ENCODE results near the gene PTRHD1.

Gene PTRHD1

GRCh38 chr2:24826773-24827145 lies 33.6 kb upstream of the PTRHD1 start:
- in situ Hi-C loops (cut with HindIII; ENCODE audit: low pct_ligation_motif_present, low sequenced_read_pairs) = no loop called here
- no peak overlapping the region for H3K27ac ChIP-seq
- H3K36me3 ChIP-seq (replicated peaks) = no peaks in the 10 kb centered on the region

GRCh38 chr2:24825883-24826772 lies 32.9 kb upstream of the PTRHD1 start:
- H3K36me3 ChIP-seq (replicated peaks) = no peaks in the 10 kb centered on the region

More at GRCh38 chr2:24826773-24827145, 33.6 kb upstream of the PTRHD1 start:
- no peak overlapping the region for H3K4me3 ChIP-seq (ENCODE audit: low read depth, low read length)
- TF ChIP-seq CTCF (IDR thresholded peaks at IDR 0.05; ENCODE audit: low read depth, low read length, missing control alignments) = no peak
- DNase-seq = no peak
- no peaks in the 10 kb centered on the region for H3K27me3 ChIP-seq (replicated peaks)

GRCh38 chr2:24824966-24825882 lies 32.0 kb upstream of the PTRHD1 start:
- H3K36me3 ChIP-seq (replicated peaks) = no peaks in the 10 kb centered on the region
- H3K27me3 ChIP-seq (replicated peaks) = no peaks in the 10 kb centered on the region
- H3K4me3 ChIP-seq (ENCODE audit: low read depth, low read length) = no peak overlapping the region
- in situ Hi-C loops (cut with HindIII; ENCODE audit: low pct_ligation_motif_present, low sequenced_read_pairs) = no loop called here
- no peak for DNase-seq
- TF ChIP-seq CTCF (IDR thresholded peaks at IDR 0.05; ENCODE audit: low read depth, low read length, missing control alignments) = peak; percentile 76
- H3K27ac ChIP-seq = no peak overlapping the region

More at GRCh38 chr2:24825883-24826772, 32.9 kb upstream of the PTRHD1 start:
- in situ Hi-C loops (cut with HindIII; ENCODE audit: low pct_ligation_motif_present, low sequenced_read_pairs) = no loop called here
- Histone ChIP-seq H3K27ac (no peak overlapping the region), H3K27me3 (replicated peaks) (no peaks in the 10 kb centered on the region), H3K4me3 (ENCODE audit: low read depth, low read length) (no peak overlapping the region)
- no peak for DNase-seq
- TF ChIP-seq CTCF (IDR thresholded peaks at IDR 0.05; ENCODE audit: low read depth, low read length, missing control alignments) = peak; percentile 22

- Histone ChIP-seq H3K27me3 (replicated peaks) (no peaks in the 10 kb centered on the region), H3K4me3 (ENCODE audit: low read depth, low read length) (no peak overlapping the region), H3K36me3 (replicated peaks) (peaks cover 7% of the 10 kb centered on the region), H3K27ac (no peak overlapping the region)
- no peak for DNase-seq
- in situ Hi-C loops (cut with HindIII; ENCODE audit: low pct_ligation_motif_present, low sequenced_read_pairs) = no loop called here
- no peak for TF ChIP-seq CTCF (IDR thresholded peaks at IDR 0.05; ENCODE audit: low read depth, low read length, missing control alignments)
Measured at GRCh38 chr2:24824071-24824588, 30.9 kb upstream of the PTRHD1 start.

GRCh38 chr2:24822049-24822706 lies 29.0 kb upstream of the PTRHD1 start:
- in situ Hi-C loops (cut with HindIII; ENCODE audit: low pct_ligation_motif_present, low sequenced_read_pairs) = no loop called here
- DNase-seq = peak; percentile 29
- H3K36me3 ChIP-seq (replicated peaks) = peaks cover 7% of the 10 kb centered on the region
- no peak for TF ChIP-seq CTCF (IDR thresholded peaks at IDR 0.05; ENCODE audit: low read depth, low read length, missing control alignments)
- no peaks in the 10 kb centered on the region for H3K27me3 ChIP-seq (replicated peaks)
- no peak overlapping the region for H3K27ac ChIP-seq
- H3K4me3 ChIP-seq (ENCODE audit: low read depth, low read length) = no peak overlapping the region
